GM19324 (cell line): ENCODE data around the gene PLLP.

Experiments
- ATAC-seq: cut with Tn5 transposase; IDR thresholded peaks from one replicate; pipeline ENCODE4 v1.9.1; 2021; ENCODE audit warnings: mild to moderate bottlenecking, moderate library complexity; ENCODE audit not compliant: unreplicated experiment, low FRiP score

Gene PLLP

GRCh38 chr16:57303021-57303909 lies 18.8 kb upstream of the PLLP start:
- no peak for ATAC-seq

GRCh38 chr16:57301126-57301817 lies 16.8 kb upstream of the PLLP start:
- no peak for ATAC-seq

DNA sequence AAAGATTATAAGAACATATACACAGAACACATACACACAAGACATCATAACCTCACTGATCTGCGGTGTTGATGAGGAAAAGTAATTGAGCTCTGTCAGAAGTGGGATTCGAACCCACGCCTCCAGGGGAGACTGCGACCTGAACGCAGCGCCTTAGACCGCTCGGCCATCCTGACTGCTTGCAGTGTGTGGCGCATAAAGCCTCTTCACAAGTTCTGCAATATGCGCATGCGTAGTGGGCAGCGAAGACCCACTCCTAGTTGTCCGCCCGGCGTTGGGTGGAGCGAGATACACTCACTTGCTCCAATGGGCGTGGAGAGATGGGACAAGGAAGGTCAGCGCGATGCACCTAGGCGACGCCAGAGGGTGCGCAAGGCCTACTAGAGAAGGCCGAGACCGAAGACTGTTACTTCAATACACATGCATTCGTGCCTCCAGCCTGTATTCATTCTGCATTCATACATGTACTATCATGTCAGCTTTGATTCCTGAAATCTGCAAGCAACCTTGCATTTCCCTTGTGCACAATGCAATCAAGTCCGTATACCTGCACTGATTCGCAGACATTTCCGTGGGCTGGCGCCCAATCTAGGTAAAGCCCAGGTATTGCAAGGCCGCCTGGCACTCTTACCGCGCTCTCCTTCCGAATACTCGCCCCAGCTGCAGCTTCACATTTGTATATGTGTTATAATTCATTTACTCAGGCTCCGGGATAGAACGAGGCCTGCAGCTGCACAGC lies 16.1 kb upstream of the PLLP start:
- ATAC-seq, result peak; percentile 89

DNA sequence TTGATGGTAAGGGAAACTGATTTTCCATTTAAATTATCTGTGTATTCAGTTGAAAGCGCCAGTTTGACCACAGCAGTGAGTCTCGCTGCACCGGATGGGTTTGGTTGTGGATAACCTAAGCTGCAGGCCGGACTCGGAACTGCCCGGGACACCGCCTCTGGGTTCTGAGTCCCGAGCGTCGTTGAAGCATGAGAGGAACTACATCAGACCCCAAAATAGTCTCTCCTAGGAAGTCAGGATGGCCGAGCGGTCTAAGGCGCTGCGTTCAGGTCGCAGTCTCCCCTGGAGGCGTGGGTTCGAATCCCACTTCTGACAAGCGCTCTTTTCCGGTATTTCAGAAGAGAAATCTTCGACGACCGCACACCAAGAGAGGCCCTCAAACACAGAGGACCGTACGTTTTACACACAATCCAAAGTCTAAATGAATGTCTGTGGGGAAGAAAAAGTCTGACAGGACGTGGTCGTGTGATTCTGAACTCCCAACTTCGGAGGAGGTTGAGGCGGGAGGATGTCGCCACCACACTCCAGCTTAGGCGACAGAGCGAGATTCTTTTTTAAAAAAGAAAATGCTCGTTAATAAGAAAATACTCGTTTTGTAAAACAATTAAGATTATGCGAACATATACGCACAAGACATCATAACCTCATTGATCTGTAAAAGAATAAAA lies 15.4 kb upstream of the PLLP start:
- ATAC-seq, result peak; percentile 44

GRCh38 chr16:57299009-57299718 lies 14.7 kb upstream of the PLLP start:
- peak; percentile 27 for ATAC-seq

DNA sequence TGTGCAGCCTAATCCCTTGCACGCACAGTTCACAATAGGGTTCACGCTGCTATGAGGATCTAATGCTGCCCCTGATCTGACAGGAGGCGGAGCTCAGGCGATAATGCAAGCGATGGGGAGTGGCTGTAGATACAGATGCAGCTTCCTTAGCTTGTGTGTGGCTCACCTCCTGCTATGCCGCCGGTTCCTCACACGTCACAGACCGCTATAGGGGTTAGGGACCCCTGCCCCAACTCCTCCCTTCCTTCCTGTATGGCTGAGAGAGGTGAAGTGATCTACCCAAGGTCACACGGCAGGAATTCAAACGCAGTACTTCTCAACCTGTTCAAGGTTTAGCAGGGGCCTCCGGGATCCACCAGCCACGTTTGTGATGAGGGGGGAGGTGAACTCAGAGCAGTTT lies 13.4 kb upstream of the PLLP start:
- no peak for ATAC-seq

GRCh38 chr16:57289391-57290257 lies 5.2 kb upstream of the PLLP start:
- ATAC-seq, result no peak

DNA sequence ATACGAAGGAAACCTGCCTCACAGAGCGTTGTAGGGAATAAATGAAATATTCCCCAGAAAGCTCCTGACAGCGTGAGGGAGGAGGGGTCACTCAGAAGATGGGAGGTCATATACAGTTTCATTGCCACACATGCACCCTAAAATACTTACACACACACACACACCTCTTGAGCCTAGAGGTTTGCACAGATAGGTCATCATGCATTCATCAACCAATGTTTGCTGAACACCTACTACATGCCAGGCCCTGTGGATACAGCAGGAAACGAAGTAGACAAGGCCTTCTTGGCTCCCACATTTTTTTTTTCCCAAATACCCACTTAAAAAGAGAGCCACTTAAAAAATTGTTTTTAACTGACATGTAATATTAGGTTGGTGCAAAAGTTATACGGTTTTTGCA lies 907 bp upstream of the PLLP start:
- ATAC-seq, result no peak

DNA sequence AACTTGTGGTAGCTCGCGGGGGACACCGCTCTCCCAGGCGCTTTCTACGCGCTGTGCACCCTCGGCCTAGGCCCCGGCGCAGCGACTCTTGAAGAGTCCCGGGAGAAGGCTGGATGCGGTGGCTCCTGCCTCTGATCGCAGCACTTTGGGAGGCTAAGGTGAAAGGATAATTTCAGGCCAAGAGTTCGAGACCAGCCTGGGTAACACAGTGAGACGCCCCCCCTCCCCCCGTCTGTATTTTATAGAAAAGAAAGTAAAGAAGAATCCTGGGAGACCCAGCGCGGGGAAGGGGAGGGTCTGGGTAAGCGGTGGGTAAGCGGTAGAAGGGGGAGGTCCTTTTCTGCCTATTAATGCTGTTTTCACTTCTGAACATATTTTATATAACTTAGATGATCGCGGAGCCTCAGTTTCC lies 486 bp upstream of the PLLP start:
- ATAC-seq, result no peak

- ATAC-seq, result no peak
Measured at GRCh38 chr16:57283959-57284208, 588 bp downstream of the PLLP start.

DNA sequence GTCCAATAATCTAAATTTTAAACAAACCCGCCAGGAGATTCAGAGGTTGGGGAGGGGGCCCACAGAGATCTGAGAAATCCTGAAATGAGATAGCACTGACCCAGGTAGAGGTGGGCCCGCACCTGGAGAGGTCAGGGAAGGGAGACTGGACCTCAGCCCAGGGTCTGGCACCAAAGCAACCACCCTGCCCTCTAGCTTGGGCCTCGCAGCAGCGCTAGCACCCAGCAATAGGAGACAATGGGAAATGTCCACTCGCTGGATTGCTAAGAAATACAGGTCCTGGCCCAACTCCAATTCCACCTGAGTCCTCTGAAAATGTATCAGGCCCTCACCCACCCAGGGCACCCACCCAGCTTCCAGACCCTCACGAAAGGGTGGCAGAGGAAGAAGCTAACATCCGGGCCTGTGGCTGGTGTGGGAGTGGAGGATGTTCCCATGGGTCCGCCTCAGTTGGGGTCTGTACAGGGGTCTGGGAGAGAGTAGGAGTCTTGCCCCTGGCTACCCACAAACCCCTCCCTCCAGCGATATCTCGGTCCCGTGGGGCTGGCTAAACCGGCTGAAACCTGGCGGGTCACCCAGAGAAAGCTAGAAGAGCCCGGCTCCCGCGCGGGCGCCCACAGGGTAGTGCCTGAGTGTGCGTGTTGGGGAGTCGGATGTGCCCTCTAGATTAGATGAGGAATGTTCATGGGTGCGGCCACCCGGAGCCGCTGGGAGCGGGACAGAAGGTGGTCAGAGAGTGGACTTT lies 1.1 kb downstream of the PLLP start:
- ATAC-seq, result no peak

DNA sequence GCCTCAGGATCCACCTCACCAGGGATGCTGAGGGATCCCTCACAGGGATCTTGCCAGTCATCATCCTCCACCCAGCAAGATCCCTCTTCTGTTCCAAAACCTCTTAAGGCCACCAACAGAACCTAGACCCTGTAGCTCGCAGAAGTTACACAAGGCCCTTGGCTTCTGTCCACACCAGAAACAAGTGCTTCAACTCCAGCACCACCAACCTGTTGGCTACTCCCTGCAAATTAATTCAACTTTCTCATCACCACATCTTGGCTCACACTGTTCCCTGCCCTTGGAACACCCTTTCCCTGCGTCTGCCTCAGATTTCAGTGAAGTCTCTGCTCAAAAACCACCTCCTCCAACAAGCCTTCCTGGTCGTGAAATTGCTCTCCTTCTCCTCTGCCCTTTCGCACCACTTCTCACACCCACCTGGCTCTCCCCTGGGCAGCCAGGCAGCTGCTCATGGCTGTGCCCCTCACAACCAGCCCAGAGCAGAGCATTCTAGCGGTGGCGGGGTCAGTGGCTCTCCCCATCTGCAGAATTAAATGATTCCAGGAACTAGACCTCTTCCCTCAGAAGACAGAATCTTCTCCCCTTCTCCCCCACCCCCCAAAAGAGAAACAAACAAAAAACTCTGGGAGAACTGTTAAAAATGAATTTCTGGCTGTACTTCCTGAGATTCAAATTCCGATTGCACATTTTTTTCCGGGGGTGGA lies 1.8 kb downstream of the PLLP start:
- ATAC-seq, result no peak

GRCh38 chr16:57281791-57282190 lies 2.7 kb downstream of the PLLP start:
- ATAC-seq, result no peak

- no peak for ATAC-seq
Measured at GRCh38 chr16:57279780-57280638, 4.5 kb downstream of the PLLP start.

DNA sequence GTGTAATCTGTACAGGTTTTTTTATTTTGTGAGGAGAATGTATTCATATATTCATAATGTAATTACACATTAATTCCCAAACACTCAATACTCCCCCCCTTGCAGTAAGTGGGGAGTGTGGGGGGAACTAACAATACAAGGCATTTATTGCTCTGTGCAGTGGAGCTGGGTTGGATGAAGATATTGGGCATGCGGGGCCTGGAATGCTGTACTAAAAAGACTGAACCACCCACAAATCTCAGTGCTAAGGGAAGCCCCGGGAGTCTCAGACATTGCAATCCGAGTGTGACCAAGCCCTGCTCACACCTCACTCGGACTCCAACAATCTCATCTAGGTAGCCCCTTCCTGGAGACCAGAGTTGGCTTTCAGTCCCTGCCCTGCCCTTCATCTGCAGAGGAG lies 6.0 kb downstream of the PLLP start:
- ATAC-seq, result no peak

DNA sequence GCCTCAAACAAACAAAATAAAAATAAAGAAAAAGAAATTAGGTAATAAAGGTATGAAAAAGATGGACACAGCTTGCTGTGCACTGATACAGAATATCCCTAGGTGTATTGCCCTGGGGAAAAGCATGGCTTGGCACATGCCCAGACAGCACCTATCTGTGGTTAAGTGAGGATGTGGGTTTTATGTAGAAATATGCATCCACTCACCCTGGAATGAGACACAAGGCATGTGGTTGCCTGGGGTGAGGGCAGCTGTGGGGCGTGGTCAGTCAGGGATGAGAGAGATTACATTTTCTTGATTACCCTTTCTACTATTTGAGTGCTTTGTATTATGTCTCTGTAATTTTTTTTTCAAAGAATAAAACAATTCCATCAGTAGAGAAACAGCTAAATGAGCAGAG lies 6.9 kb downstream of the PLLP start:
- ATAC-seq, result no peak

- no peak for ATAC-seq
Measured at GRCh38 chr16:57276596-57276995, 7.9 kb downstream of the PLLP start.
